Hepatocyte (in vitro differentiated cells): Measurements from ENCODE around the gene SOX18. TPM values are rescaled to one million over a fixed set of nuclear protein-coding genes. Genes with fewer than 3 reads are reported as not detected.

ENCODE experiments used
- DNase-seq: peaks from one replicate; pipeline ENCODE4 v3.0.0-alpha.2; 2016; ENCODE audit warnings: low spot score
- H2AFZ ChIP-seq: fragments of 200-600 bp; sonication (generic); 2 replicates; pipeline ENCODE4 v1.6.0; 2016; ENCODE audit warnings: antibody characterized with exemption, mild to moderate bottlenecking
- H3K27ac ChIP-seq: fragments of 200-600 bp; sonication (generic); 2 replicates; pipeline ENCODE4 v1.5.1; 2016; ENCODE audit warnings: mild to moderate bottlenecking
- H3K27me3 ChIP-seq: fragments of 200-600 bp; sonication (generic); 2 replicates; pipeline ENCODE4 v1.6.1; 2016
- H3K36me3 ChIP-seq: fragments of 200-600 bp; sonication (generic); replicated peaks from 2 replicates; pipeline ENCODE4 v1.5.1; 2016; ENCODE audit warnings: low read depth; ENCODE audit not compliant: insufficient read depth
- H3K4me1 ChIP-seq: fragments of 200-600 bp; sonication (generic); 2 replicates; pipeline ENCODE4 v1.5.1; 2016; ENCODE audit warnings: mild to moderate bottlenecking, moderate library complexity; ENCODE audit not compliant: insufficient read depth
- H3K4me2 ChIP-seq: fragments of 200-600 bp; sonication (generic); 2 replicates; pipeline ENCODE4 v1.6.0; 2016
- H3K4me3 ChIP-seq: fragments of 200-600 bp; sonication (generic); 2 replicates; pipeline ENCODE4 v1.5.1; 2016; ENCODE audit warnings: mild to moderate bottlenecking
- H3K79me2 ChIP-seq: fragments of 200-600 bp; sonication (generic); 2 replicates; pipeline ENCODE4 v1.6.0; 2017; ENCODE audit warnings: mild to moderate bottlenecking
- H3K9me2 ChIP-seq: fragments of 200-600 bp; sonication (generic); replicated peaks from 2 replicates; pipeline ENCODE4 v1.6.0; 2017; ENCODE audit warnings: mild to moderate bottlenecking; ENCODE audit not compliant: insufficient read depth
- H3K9me3 ChIP-seq: fragments of 200-600 bp; sonication (generic); 2 replicates; pipeline ENCODE4 v1.5.1; 2016; ENCODE audit warnings: low read depth, mild to moderate bottlenecking
- H4K20me1 ChIP-seq: fragments of 200-600 bp; sonication (generic); 2 replicates; pipeline ENCODE4 v1.6.0; 2016; ENCODE audit warnings: mild to moderate bottlenecking; ENCODE audit not compliant: insufficient read depth, poor library complexity, severe bottlenecking
- EZH2 ChIP-seq: fragments of 200-600 bp; sonication (generic); IDR thresholded peaks from 2 replicates; pipeline ENCODE4 v1.6.1; 2016; ENCODE audit warnings: antibody characterized with exemption, mild to moderate bottlenecking, borderline replicate concordance
- EZH2phosphoT487 ChIP-seq: fragments of 200-600 bp; sonication (generic); IDR thresholded peaks from one replicate; pipeline ENCODE4 v1.6.1; 2018; ENCODE audit warnings: antibody characterized with exemption, mild to moderate bottlenecking, low read depth, moderate library complexity; ENCODE audit not compliant: unreplicated experiment, severe bottlenecking
- WGBS: methylation state at CpG from one replicate; pipeline ENCODE4 v1.1.6; 2016; ENCODE audit warnings: low lambda C conversion rate; ENCODE audit errors: missing lambda C conversion rate; 5-methylcytosine and 5-hydroxymethylcytosine counted together
- polyA plus RNA-seq: library from polyadenylated mRNA; unstranded; fragments of >200 nt; fragmentation: Nextera tagmentation; extraction: Ambion mirVana; gene quantifications from 2 replicates; pipeline ENCODE4 v1.2.1, GENCODE V29; 2016
- total RNA-seq: library from RNA; depleted of rRNA; stranded (reverse); fragments of >200 nt; gene quantifications from 2 replicates; pipeline ENCODE4 v1.2.3, GENCODE V29; 2014
- TF ChIP-seq, protein P1 (sequence below): fragments of 200-600 bp; sonication (generic); IDR thresholded peaks from 2 replicates; pipeline ENCODE4 v1.5.1; 2016; ENCODE audit warnings: antibody characterized with exemption, mild to moderate bottlenecking; ENCODE audit not compliant: poor library complexity

The SOX18 gene
- total and polyA plus RNA-seq, 2 experiments from 2014 or later, result 2.0 TPM; not detected in 1

DNA sequence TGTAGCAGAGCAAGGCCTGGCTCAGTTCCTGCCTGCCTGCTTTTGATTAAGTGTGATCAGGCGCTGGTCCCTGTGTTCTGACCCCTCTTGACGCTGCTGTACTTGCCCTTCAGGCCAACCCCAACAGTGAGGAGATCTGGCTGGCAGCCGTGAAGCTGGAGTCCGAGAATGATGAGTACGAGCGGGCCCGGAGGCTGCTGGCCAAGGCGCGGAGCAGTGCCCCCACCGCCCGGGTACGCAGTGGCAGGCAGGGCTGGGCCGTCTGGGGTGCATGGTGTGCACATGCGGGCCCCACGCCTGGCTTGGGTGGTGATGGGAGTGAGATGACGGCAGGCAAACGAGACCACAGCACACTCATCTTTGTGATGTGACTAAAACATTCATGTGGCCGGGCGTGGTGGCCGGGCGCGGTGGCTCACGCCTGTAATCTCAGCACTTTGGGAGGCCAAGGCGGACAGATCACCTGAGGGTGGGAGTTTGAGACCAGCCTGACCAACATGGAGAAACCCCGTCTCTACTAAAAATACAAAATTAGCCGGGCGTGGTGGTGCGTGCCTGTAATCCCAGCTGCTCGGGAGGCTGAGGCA lies 23.5 kb downstream of the SOX18 start:
- Histone ChIP-seq H2AFZ (no peak overlapping the region), H3K4me1 (peaks cover 5% of the 10 kb centered on the region), H3K79me2 (no peaks in the 10 kb centered on the region), H3K9me2 (no peaks in the 10 kb centered on the region), H4K20me1 (peaks cover 13% of the 10 kb centered on the region), H3K4me2 (no peak overlapping the region), H3K4me3 (no peak overlapping the region), H3K27ac (no peak overlapping the region), H3K36me3 (no peaks in the 10 kb centered on the region), H3K9me3 (no peaks in the 10 kb centered on the region), H3K27me3 (no peaks in the 10 kb centered on the region)
- 95% methylated on average over 28 of the region's 29 CpGs for WGBS
- peak; percentile 5 for DNase-seq
- no peak for TF ChIP-seq EZH2phosphoT487
- TF ChIP-seq, protein P1, sequence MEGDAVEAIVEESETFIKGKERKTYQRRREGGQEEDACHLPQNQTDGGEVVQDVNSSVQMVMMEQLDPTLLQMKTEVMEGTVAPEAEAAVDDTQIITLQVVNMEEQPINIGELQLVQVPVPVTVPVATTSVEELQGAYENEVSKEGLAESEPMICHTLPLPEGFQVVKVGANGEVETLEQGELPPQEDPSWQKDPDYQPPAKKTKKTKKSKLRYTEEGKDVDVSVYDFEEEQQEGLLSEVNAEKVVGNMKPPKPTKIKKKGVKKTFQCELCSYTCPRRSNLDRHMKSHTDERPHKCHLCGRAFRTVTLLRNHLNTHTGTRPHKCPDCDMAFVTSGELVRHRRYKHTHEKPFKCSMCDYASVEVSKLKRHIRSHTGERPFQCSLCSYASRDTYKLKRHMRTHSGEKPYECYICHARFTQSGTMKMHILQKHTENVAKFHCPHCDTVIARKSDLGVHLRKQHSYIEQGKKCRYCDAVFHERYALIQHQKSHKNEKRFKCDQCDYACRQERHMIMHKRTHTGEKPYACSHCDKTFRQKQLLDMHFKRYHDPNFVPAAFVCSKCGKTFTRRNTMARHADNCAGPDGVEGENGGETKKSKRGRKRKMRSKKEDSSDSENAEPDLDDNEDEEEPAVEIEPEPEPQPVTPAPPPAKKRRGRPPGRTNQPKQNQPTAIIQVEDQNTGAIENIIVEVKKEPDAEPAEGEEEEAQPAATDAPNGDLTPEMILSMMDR, result no peak
- no peak for TF ChIP-seq EZH2

DNA sequence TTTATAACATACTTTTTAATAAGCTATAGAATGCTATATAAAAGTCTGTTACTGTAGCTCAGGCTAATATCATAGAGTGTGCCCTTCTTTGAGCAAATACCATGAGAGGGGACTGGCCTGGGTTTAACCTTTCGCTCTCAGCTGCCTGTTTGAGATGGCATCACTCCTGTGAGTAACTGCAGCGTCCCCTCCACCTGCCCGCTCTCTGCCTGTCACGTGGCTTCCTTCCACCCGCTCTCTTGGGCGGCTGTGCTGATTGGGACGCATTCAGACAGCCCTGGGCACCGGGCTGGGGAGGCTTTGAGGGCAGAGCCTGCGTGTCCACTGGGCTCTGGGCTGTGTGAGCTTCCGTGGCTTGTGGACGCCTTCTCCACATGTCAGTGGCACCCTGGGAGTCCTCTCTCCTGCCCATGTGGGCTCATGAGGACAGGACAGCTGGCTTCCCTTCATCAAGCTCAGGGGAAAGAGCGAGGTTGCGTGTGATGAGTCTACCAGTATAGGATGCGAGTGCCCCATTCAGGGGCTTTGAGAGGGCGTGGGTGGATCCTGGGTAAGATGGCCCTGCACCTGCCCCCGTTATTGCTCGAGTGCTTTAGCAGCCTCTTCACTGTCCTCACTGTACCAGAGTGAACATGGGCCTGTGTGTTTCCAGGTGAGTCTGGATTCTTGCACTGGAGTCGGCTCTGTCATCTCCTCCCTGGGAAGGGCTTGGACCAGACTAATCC lies 24.2 kb downstream of the SOX18 start:
- H3K27ac ChIP-seq, result no peak overlapping the region
- peaks cover 5% of the 10 kb centered on the region for H3K4me1 ChIP-seq
- H3K4me2 ChIP-seq, result no peak overlapping the region
- peaks cover 12% of the 10 kb centered on the region for H4K20me1 ChIP-seq
- no peaks in the 10 kb centered on the region for H3K9me3 ChIP-seq
- H3K4me3 ChIP-seq, result no peak overlapping the region
- WGBS, result 97% methylated on average over 18 of the region's 18 CpGs
- no peak for TF ChIP-seq EZH2phosphoT487
- TF ChIP-seq EZH2, result no peak
- TF ChIP-seq, protein P1, result no peak
- no peaks in the 10 kb centered on the region for H3K27me3 ChIP-seq
- no peaks in the 10 kb centered on the region for H3K79me2 ChIP-seq
- H3K36me3 ChIP-seq, result no peaks in the 10 kb centered on the region
- peak; percentile 2 for DNase-seq
- no peak overlapping the region for H2AFZ ChIP-seq
- no peaks in the 10 kb centered on the region for H3K9me2 ChIP-seq

DNA sequence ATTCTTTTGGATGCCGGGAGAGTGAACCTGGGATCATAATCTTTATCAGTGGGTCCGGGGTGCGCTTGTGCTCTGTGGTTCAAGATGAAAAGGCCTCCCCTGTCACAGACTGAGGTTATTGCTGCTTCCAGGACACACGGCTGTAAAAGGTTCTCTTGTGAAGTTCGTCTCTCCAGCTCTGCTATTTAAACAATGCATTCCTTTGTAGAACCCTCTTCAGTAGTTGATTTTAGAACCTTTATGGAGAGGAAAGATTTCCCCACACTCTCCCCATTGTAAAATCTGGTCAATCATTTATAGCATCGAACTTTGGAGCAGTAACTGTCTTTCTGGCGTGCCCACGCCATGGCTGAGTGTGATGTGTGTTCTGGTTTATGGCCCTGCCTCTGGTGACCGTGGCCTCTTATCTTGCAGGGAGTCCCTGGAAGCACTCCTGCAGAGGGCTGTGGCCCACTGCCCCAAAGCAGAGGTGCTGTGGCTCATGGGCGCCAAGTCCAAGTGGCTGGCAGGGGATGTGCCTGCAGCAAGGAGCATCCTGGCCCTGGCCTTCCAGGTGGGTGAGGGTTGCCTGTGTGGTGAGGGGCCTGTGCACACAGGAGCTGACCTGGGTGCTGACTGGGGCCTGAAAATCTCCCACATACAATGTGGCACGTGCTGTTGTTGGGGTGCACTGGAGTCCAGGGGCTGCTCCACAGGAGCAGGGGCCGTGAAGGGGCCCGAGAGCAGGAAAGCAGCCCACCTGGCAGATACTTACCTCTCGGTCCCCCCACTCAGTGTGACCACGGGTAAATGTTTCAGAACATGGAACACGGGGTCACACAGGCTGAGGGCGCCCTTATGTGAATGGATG lies 25.1 kb downstream of the SOX18 start:
- WGBS, result 65% methylated on average over 17 of the region's 17 CpGs
- no peak overlapping the region for H3K4me2 ChIP-seq
- no peaks in the 10 kb centered on the region for H3K9me3 ChIP-seq
- no peaks in the 10 kb centered on the region for H3K79me2 ChIP-seq
- TF ChIP-seq, protein P1, result no peak
- no peak for TF ChIP-seq EZH2
- H3K4me1 ChIP-seq, result peaks cover 5% of the 10 kb centered on the region
- no peak overlapping the region for H2AFZ ChIP-seq
- no peak overlapping the region for H3K27ac ChIP-seq
- peaks cover 7% of the 10 kb centered on the region for H4K20me1 ChIP-seq
- H3K9me2 ChIP-seq, result no peaks in the 10 kb centered on the region
- no peaks in the 10 kb centered on the region for H3K27me3 ChIP-seq
- DNase-seq, result peak; percentile 72
- no peak overlapping the region for H3K4me3 ChIP-seq
- no peaks in the 10 kb centered on the region for H3K36me3 ChIP-seq
